Urothelium cell line (cell line): ENCODE data around the gene FAM83G.
"Not testable (repeated sequence)": the region's sequence is repeated elsewhere in the genome, so short reads cannot be mapped to it uniquely, and the experiment has no call there.

Experiments
- DNase-seq: peaks from one replicate; pipeline ENCODE4 v3.0.0; 2011; ENCODE audit warnings: low spot score, mixed read lengths
- FAIRE-seq: peaks from 2 replicates; lab custom pipeline; 2011; peaks lifted over from hg19 to GRCh38; lab: Jason Lieb, UNC

FAM83G gene

DNA sequence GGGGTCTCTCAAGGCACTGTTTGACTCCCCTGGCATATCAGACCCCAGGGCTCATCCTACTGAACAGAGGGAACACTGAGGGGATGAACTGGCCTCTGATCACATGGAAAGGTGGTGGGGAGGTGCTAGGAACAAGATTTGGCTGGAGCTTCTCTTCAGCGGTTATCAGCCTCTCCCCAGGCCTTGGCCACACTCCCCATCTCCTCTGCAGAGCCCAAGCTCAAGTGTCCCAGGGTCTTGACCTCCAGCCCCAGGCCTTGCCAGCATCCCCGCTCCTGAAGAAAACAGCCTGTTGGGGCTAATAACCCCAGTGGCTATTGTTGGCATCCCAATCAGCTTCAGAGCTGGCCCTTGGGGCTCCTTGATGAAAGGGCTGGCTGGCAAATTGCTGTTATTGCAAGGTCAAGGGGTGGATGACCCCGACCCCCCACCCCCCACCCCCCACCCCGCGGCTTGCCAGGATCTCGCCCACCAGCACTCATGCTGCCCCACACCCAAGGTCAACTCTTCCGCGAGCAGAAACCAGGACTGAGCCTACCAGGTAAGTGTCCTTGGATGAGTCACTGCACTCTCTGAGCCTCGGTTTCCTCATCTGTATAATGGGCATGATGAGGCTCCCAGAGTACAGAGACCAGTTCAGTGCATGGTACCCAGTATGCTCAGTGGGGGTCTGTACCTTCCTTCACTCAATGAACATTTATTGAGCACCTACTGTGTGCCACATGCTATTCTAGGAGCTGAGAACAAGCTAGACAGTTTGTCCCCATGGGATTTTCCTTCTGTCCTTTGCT, 18.8 kb upstream of the FAM83G start:
- no peak for DNase-seq
- no peak for FAIRE-seq

GRCh38 chr17:19022747-19023146, 18.2 kb upstream of the FAM83G start:
- FAIRE-seq (no peak), DNase-seq (no peak)

- DNase-seq (no peak), FAIRE-seq (no peak)
Measured at GRCh38 chr17:19022128-19022527, 17.6 kb upstream of the FAM83G start.

DNA sequence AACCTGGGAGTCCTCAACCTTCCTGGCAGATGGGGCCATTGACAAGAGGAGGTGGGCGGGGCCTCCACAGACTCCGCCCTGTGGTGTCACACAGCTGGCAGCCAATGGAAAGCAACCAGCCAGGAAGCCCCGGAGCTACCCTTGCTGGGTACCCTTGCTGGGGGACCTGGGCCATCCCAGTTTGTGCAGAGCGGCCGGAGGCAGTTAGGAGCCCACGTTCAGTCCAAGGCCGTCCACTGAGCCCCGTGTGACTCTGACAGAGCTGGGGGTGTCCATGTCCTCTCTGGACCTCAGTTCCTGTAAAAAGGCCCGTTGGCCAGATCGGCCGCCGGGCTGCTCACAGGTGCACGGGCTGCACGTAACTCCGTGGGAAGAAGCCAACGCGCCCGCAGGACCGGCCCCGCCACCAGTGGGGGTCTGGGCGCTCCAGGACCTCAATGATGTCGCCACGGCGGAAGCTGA, 17.1 kb upstream of the FAM83G start:
- DNase-seq (no peak), FAIRE-seq (no peak)

DNA sequence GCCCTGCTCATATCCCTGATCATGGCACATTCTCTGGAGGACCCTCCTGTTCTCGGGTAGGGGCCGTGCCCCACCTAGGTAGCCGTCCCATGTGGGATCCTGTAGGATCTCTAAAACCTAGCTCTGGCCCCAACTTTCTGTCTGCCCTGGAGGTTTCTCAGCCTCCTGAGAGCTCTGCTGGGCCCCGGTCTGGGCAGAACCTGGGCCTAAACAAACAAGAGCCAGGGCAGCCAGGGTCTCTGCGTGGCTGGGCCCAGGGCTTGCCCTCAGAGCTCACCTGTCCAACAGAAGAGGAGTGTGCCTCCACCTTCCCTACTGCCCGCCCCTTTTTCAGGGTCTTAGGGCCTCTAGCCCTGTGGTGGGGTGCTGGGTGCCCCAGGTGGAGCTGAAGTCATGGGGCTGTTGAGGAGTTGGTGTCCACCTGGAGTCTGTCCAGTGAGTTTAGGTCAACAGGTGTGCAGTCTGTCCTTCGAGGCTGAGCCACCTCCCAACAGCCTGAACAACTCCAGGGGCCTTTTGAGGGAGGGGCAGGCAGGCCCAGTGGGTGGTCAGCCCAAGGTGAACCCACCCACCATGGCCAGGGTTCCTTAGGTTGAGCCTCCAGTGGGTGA, 16.6 kb upstream of the FAM83G start:
- DNase-seq, FAIRE-seq: not testable (repeated sequence)

DNA sequence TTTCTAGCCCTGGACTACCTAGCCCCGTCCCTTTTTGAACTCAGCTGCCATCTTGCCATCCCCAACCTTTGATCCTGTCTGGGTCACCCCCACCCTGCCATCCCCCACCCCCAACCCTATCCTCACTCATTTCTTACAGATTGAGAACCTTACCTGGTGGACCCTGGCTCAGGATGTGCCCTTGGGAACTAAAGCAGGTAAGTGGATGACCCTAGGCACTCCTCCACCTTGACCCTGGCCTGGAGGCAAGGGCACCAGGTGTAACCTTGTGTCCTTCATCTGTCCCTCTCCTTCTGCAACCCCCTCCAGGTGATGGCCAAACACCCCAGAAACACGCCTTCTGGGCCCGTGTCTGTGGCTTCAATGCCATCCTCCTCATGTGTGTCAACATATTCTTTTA, 15.5 kb upstream of the FAM83G start:
- no peak for DNase-seq
- FAIRE-seq, result no peak

- no peak for DNase-seq
- no peak for FAIRE-seq
Measured at GRCh38 chr17:19019041-19019941, 14.7 kb upstream of the FAM83G start.

GRCh38 chr17:19018600-19018950, 14.0 kb upstream of the FAM83G start:
- DNase-seq (no peak), FAIRE-seq (no peak)

- FAIRE-seq (no peak), DNase-seq (no peak)
Measured at GRCh38 chr17:19017804-19018599, 13.4 kb upstream of the FAM83G start.

DNA sequence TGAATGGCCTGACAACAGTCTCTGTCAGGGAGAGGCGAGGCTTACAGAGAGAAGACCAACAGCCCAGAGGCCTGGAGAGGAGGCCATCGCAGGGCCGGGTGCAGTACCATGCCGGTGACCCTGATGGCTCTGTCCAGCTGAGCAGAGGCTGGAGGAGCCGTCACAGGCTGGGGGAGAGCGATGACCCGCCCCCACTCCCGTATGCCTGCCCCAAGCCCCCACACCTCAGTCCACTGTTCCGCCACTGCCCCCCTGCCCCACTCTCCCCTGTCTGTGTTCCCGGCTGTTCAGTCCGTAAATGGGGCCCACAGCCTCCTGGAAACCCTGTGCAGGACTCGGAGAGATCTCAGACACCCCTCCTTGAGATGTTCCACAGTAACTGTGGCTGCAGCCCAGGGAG, 12.8 kb upstream of the FAM83G start:
- no peak for FAIRE-seq
- DNase-seq, result no peak

GRCh38 chr17:19016881-19017280, 12.3 kb upstream of the FAM83G start:
- no peak for FAIRE-seq

GRCh38 chr17:19016297-19016696, 11.7 kb upstream of the FAM83G start:
- FAIRE-seq, result no peak

More at GRCh38 chr17:19016881-19017280, 12.3 kb upstream of the FAM83G start:
- DNase-seq, result no peak

DNA sequence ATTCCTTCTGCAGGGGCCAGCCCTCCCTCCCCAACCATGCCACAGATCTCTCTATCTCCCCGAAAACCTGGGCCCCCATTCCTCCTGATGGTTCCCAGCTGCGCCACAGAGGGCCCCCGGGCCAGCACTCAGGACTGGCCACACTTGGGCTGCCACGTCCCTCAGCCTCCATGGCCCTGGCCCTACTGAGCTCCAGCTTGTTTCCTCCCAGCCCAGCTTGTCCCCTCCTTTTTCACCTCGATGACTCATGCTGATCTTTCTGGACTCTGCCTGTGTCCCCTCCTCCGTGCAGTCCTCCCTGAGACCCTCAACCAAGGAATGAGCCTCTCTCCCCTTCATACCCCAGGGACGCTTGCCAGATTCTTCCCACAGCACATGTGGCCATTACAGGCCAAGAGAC, 10.9 kb upstream of the FAM83G start:
- DNase-seq, result no peak
- no peak for FAIRE-seq

More at GRCh38 chr17:19016297-19016696, 11.7 kb upstream of the FAM83G start:
- no peak for DNase-seq

DNA sequence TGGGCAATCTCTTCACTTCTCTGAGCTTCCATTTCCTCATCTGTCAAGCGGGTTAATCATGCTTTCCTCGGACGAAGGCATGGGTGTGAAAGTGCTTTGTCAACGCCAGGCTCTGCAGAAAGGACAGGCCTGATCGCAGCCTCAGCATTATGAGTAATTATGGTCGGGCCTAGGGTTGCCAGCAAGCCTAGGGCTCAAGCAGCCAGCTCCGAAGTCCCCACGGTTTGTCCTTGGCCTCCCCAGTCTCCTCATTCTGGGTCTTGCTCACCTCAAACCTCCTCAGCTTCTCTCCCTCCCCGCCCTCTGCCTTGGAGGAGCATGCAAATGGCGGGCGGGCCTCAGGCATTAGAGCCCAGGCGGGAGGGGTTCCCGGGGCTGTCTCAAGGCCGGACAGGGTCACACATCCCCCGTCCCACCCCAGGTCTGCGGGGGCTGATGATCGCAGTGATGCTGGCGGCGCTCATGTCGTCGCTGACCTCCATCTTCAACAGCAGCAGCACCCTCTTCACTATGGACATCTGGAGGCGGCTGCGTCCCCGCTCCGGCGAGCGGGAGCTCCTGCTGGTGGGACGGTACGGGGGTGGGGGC, 10.2 kb upstream of the FAM83G start:
- DNase-seq (no peak), FAIRE-seq (no peak)

GRCh38 chr17:19013806-19014627, 9.5 kb upstream of the FAM83G start:
- FAIRE-seq, result no peak

DNA sequence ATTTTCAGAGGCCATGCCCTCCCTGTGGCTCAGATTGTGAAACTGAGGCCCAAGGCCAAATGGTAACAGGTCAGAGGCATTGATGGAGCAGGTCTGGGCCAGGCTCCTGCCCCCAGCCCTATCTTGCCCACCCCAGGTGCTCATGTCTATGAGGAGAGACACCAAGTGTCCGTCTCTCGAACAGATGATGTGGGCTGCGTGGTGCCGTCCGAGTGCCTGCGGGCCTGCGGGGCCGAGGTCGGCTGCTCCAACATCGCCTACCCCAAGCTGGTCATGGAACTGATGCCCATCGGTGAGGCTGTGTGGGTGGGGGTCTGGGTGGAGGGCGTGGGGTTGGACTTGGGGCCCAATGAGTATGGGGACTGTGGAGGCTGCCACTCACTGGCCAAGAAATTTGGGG, 8.7 kb upstream of the FAM83G start:
- no peak for FAIRE-seq
- DNase-seq, result no peak

More at GRCh38 chr17:19013806-19014627, 9.5 kb upstream of the FAM83G start:
- no peak for DNase-seq

DNA sequence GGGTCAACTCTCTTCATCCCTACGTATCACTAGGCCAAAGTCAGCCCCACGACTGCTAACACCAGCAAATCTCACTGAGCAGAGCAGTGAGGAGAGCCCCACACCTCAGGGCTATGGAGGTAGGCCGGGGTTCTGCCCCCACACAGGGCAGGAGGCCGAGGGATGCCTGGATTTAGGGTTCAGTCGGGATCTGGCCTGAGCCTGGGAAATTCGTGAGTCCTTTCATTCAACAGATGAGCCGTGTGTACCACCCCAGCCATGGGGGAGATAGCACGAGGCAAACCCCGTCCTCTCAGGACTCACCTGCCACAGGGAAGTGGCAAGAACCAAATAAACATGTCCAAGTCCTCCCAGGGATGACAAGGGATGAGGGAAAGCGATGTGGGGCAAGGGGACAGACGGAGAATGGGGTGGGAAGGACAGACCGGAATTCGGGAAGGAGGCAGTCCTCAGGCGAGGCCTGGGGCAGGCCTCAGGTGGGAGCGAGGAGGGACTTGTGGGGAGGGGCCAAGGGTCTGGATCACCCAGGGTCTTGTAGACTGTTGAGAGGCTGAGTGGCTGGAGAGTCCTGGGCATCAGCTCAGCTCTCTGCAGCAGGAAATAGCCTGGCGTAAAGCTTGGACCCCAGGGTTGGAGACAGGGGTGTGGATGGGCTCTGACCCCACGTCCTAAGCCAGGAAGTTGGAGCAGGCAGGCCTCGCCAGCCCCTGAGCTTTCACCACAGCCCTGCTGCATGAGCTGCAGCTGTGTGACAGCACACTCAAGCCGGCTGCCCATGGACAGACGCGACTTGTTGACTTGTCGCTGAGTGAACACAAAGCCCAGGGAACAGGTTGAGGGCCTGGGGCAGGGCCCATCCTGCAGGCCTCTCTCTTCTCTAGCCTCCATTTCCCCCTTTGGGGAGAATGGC, 7.9 kb upstream of the FAM83G start:
- no peak for FAIRE-seq

DNA sequence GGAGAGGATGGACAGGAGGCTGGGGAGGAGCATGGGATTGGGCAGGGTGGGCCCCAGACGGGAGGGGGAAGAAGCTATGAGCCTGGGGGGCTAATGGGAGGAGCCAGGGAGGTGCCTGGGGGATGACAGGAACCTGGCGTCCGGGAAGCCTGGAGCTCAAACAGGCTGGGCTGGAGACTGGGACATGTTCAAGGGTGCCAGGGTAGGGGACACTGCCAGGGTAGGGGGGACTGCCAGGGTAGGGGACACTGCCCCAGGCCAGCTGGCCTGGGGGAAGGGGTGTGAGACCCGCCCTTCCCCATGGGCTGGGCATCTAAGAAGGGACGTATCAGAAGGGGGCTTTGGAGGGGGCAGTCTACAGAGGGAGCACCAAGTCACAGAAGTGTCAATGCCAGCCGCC, 7.0 kb upstream of the FAM83G start:
- FAIRE-seq, result no peak
- no peak for DNase-seq

More for the DNA sequence above, 7.9 kb upstream of the FAM83G start:
- DNase-seq, result no peak
